Small intestine (tissue), 7 donors: Measurements from ENCODE around the gene C1QTNF6. TPM values are rescaled to one million over a fixed set of nuclear protein-coding genes. Genes with fewer than 3 reads are reported as not detected.

Experiments used
- DNase-seq, 2 donors: peaks; one replicate each; pipeline versions ENCODE4 v3.0.0 to v3.0.0-alpha.2; 2013
- FAIRE-seq: peaks from 2 replicates; lab custom pipeline; 2012; peaks lifted over from hg19 to GRCh38; lab: Jason Lieb, UNC
- H3K27ac ChIP-seq, 3 donors: one replicate each; pipeline ENCODE4 v1.5.1; 2013; ENCODE audit warnings: low read length in 2 of 3, mild to moderate bottlenecking in 2 of 3, control low read depth in 1 of 3, inconsistent platforms in 1 of 3, low read depth in 1 of 3, moderate library complexity in 1 of 3
- H3K27me3 ChIP-seq, 3 donors: one replicate each; pipeline ENCODE4 v1.6.1; 2013; ENCODE audit warnings: low read length in 3 of 3, inconsistent platforms in 1 of 3; ENCODE audit not compliant: control insufficient read depth in 3 of 3, insufficient read depth in 3 of 3
- H3K36me3 ChIP-seq, 3 donors: one replicate each; pipeline ENCODE4 v1.6.1; 2013; ENCODE audit warnings: low read length in 3 of 3, inconsistent platforms in 1 of 3, low read depth in 1 of 3, mild to moderate bottlenecking in 1 of 3, moderate library complexity in 1 of 3; ENCODE audit not compliant: control insufficient read depth in 3 of 3, insufficient read depth in 2 of 3
- H3K4me1 ChIP-seq, 3 donors: one replicate each; pipeline ENCODE4 v1.6.1; 2013; ENCODE audit warnings: low read length in 2 of 3, inconsistent platforms in 1 of 3, low read depth in 1 of 3, mild to moderate bottlenecking in 1 of 3, moderate library complexity in 1 of 3; ENCODE audit not compliant: control insufficient read depth in 3 of 3, insufficient read depth in 2 of 3
- H3K4me3 ChIP-seq, 3 donors: one replicate each; pipeline ENCODE4 v1.5.1; 2013; ENCODE audit warnings: low read length in 3 of 3, control low read depth in 1 of 3, inconsistent platforms in 1 of 3, low read depth in 1 of 3, mild to moderate bottlenecking in 1 of 3, moderate library complexity in 1 of 3
- H3K9me3 ChIP-seq, 2 donors: one replicate each; pipeline ENCODE4 v1.6.1; 2013; ENCODE audit warnings: low read depth in 1 of 2, low read length in 1 of 2; ENCODE audit not compliant: control insufficient read depth in 2 of 2, insufficient read depth in 1 of 2
- WGBS, 3 donors: extraction: QIAGEN DNeasy Blood & Tissue Kit; methylation state at CpG; one replicate each; pipeline ENCODE4 v1.1.7; 2013; 5-methylcytosine and 5-hydroxymethylcytosine counted together
- polyA plus RNA-seq, 4 donors: library from polyadenylated mRNA; stranded (reverse) in 3 of 4; unstranded in 1 of 4; fragments of 200-250 nt in 3 of 4; fragments of 120-200 nt in 1 of 4; gene quantifications; one replicate each; pipeline versions ENCODE4 v1.2.1 to v1.2.3, GENCODE V29; 2013
- donor health status: healthy with polysubstance abuse.
- donor health status: control.
- donor health status: control.
- donor health status: Bipolar disorder and iron deficiency.
- donor health status: healthy.

The C1QTNF6 gene
- polyA plus RNA-seq, 4 donors: 2.4 to 20.0 (median 3.1) TPM

GRCh38 chr22:37211075-37211865 lies 23.2 kb upstream of the C1QTNF6 start:
- no peaks in the 10 kb centered on the region for H3K36me3 ChIP-seq
- 71 to 79% (median 75%) methylated on average over 24 of the region's 24 CpGs for WGBS, 3 donors
- H3K9me3 ChIP-seq: no peaks in the 10 kb centered on the region
- DNase-seq (no peak), FAIRE-seq (no peak)
- H3K4me3 ChIP-seq: no peak overlapping the region
- H3K27me3 ChIP-seq: no peaks in the 10 kb centered on the region
- peaks cover 0 to 34% (median 0%) of the 10 kb centered on the region in 3 donors for H3K4me1 ChIP-seq
- H3K27ac ChIP-seq: no peak overlapping the region

- H3K4me3 ChIP-seq: no peak overlapping the region
- H3K9me3 ChIP-seq: no peaks in the 10 kb centered on the region
- DNase-seq (no peak), FAIRE-seq (no peak)
- H3K27ac ChIP-seq: no peak overlapping the region
- peaks cover 0 to 34% (median 0%) of the 10 kb centered on the region in 3 donors for H3K4me1 ChIP-seq
- no peaks in the 10 kb centered on the region for H3K36me3 ChIP-seq
- 53 to 76% (median 69%) methylated on average over 15 of the region's 15 CpGs for WGBS, 3 donors
- H3K27me3 ChIP-seq: no peaks in the 10 kb centered on the region
Measured at GRCh38 chr22:37210041-37210803, 22.2 kb upstream of the C1QTNF6 start.

- Histone ChIP-seq H3K27ac (no peak overlapping the region), H3K4me1 (peaks cover 0 to 34% (median 0%) of the 10 kb centered on the region in 3 donors), H3K27me3 (no peaks in the 10 kb centered on the region), H3K9me3 (no peaks in the 10 kb centered on the region), H3K4me3 (no peak overlapping the region), H3K36me3 (no peaks in the 10 kb centered on the region)
- no peak for DNase-seq
- no peak for FAIRE-seq
- 76 to 81% (median 78%) methylated on average over 9 of the region's 9 CpGs for WGBS, 3 donors
Measured at GRCh38 chr22:37209140-37209845, 21.2 kb upstream of the C1QTNF6 start.

- FAIRE-seq (no peak), DNase-seq (no peak)
- Histone ChIP-seq H3K9me3 (no peaks in the 10 kb centered on the region), H3K4me3 (no peak overlapping the region), H3K4me1 (peaks cover 0 to 31% (median 0%) of the 10 kb centered on the region in 3 donors), H3K27me3 (no peaks in the 10 kb centered on the region), H3K27ac (no peak overlapping the region), H3K36me3 (no peaks in the 10 kb centered on the region)
- 66 to 76% (median 75%) methylated on average over 7 of the region's 7 CpGs for WGBS, 3 donors
Measured at GRCh38 chr22:37208401-37209139, 20.5 kb upstream of the C1QTNF6 start.

GRCh38 chr22:37207981-37208380 lies 19.9 kb upstream of the C1QTNF6 start:
- Histone ChIP-seq H3K4me3 (no peak overlapping the region), H3K36me3 (no peaks in the 10 kb centered on the region), H3K4me1 (peaks cover 0 to 31% (median 0%) of the 10 kb centered on the region in 3 donors), H3K27me3 (no peaks in the 10 kb centered on the region), H3K9me3 (no peaks in the 10 kb centered on the region), H3K27ac (no peak overlapping the region)
- no peak for FAIRE-seq
- 66 to 78% (median 69%) methylated on average over 7 of the region's 7 CpGs for WGBS, 3 donors
- DNase-seq: no peak

GRCh38 chr22:37206841-37207821 lies 19.1 kb upstream of the C1QTNF6 start:
- Histone ChIP-seq H3K9me3 (no peaks in the 10 kb centered on the region), H3K4me3 (no peak overlapping the region), H3K36me3 (no peaks in the 10 kb centered on the region), H3K27me3 (no peaks in the 10 kb centered on the region), H3K27ac (no peak overlapping the region), H3K4me1 (peaks cover 0 to 24% (median 0%) of the 10 kb centered on the region in 3 donors)
- FAIRE-seq: no peak
- no peak for DNase-seq
- 90 to 91% (median 91%) methylated on average over 63 to 71 of the region's 71 CpGs for WGBS, 3 donors

GRCh38 chr22:37206118-37206840 lies 18.2 kb upstream of the C1QTNF6 start:
- H3K27me3 ChIP-seq: no peaks in the 10 kb centered on the region
- WGBS, 3 donors: 86 to 91% (median 91%) methylated on average over 16 of the region's 16 CpGs
- DNase-seq: no peak
- no peak overlapping the region for H3K4me3 ChIP-seq
- no peaks in the 10 kb centered on the region for H3K36me3 ChIP-seq
- H3K9me3 ChIP-seq: no peaks in the 10 kb centered on the region
- no peak overlapping the region for H3K27ac ChIP-seq
- FAIRE-seq: no peak
- H3K4me1 ChIP-seq: peaks cover 0 to 16% (median 0%) of the 10 kb centered on the region in 3 donors
